HCT116 (cell line): ENCODE data around the gene PCK2. TPM values are rescaled to one million over a fixed set of nuclear protein-coding genes. Genes with fewer than 3 reads are reported as not detected.

Experiments used
- ATAC-seq: fragments of 200-7000 bp; cut with Tn5 transposase; 2 replicates; pipeline ENCODE4 v1.9.1; 2020; ENCODE audit warnings: mild to moderate bottlenecking, moderate library complexity
- BruUV-seq: library from RNA; stranded (reverse); fragments of 400-500 nt; replicated peaks from 2 replicates; lab custom pipeline; 2021; lab: Mats Ljungman, UMichigan
- CTCF ChIA-PET: fragments of 300-600 bp; sonication (Branson Sonifier 250); formaldehyde crosslinking; loops from one replicate; lab custom pipeline; 2021; ENCODE audit warnings: antibody characterized with exemption; lab: Charles Lee
- POLR2A ChIA-PET: fragments of 300-600, 350-600 bp; sonication (Branson Sonifier 250); formaldehyde crosslinking; loops from one replicate; lab custom pipeline; 2021; ENCODE audit warnings: antibody characterized with exemption; lab: Charles Lee
- RAD21 ChIA-PET, 2 experiments: fragments of 300-600 bp; sonication (Branson Sonifier 250); formaldehyde crosslinking; loops; one replicate each; lab custom pipeline; 2023; ENCODE audit warnings: low total read pairs in 2 of 2; ENCODE audit not compliant: uncharacterized antibody in 2 of 2, unreplicated experiment in 2 of 2, low non-redundant PET in 1 of 2; lab: Charles Lee
- DNase-seq: peaks from one replicate; pipeline ENCODE4 v3.0.0-alpha.2; 2010; ENCODE audit warnings: low read depth, low spot score
- H2AFZ ChIP-seq: fragments of 200-600 bp; shearing (Covaris generic), sonication (generic); 2 replicates; pipeline ENCODE4 v1.6.1; 2017; ENCODE audit warnings: low read depth, mixed run types, mixed read lengths, antibody characterized with exemption, low read length; ENCODE audit not compliant: poor library complexity, severe bottlenecking
- H3K27ac ChIP-seq: 2 replicates; pipeline ENCODE4 v1.5.1; 2012; ENCODE audit warnings: low read depth, low read length
- H3K27me3 ChIP-seq: fragments of 200-600 bp; sonication (generic); 2 replicates; pipeline ENCODE4 v1.6.1; 2016; ENCODE audit warnings: mixed run types, low read length, mixed read lengths; ENCODE audit not compliant: insufficient read depth
- H3K36me3 ChIP-seq, 2 experiments: fragments of 200-500 bp in 1 of 2; fragments of 200-600 bp in 1 of 2; sonication (Bioruptor generic) in 1 of 2; sonication (generic) in 1 of 2; 2 replicates each; pipeline versions ENCODE4 v1.5.1 to v1.6.1; 2014 to 2016; ENCODE audit warnings: low read length in 2 of 2, inconsistent platforms in 1 of 2, mixed read lengths in 1 of 2, mixed run types in 1 of 2; ENCODE audit not compliant: insufficient read depth in 2 of 2, control insufficient read depth in 1 of 2
- H3K4me1 ChIP-seq, 2 experiments: fragments of 200-600 bp in 1 of 2; sonication (generic) in 1 of 2; 2 replicates each; pipeline versions ENCODE4 v1.5.1 to v1.6.1; 2012 to 2017; ENCODE audit warnings: low read length in 2 of 2, inconsistent platforms in 1 of 2, mild to moderate bottlenecking in 1 of 2, mixed read lengths in 1 of 2, mixed run types in 1 of 2, moderate library complexity in 1 of 2; ENCODE audit not compliant: insufficient read depth in 2 of 2, control insufficient read depth in 1 of 2
- H3K4me2 ChIP-seq: fragments of 200-600 bp; sonication (generic); 2 replicates; pipeline ENCODE4 v1.6.1; 2017; ENCODE audit warnings: mixed run types, low read length, mixed read lengths
- H3K4me3 ChIP-seq, 2 experiments: fragments of 200-600 bp in 1 of 2; sonication (generic) in 1 of 2; replicated peaks in 1 of 2; 2 replicates each; pipeline ENCODE4 v1.5.1; 2011 to 2016; ENCODE audit warnings: low read length in 2 of 2, control low read depth in 1 of 2, low read depth in 1 of 2, mild to moderate bottlenecking in 1 of 2, mixed read lengths in 1 of 2, mixed run types in 1 of 2
- H3K79me2 ChIP-seq: fragments of 200-600 bp; sonication (generic); 2 replicates; pipeline ENCODE4 v1.6.1; 2017; ENCODE audit warnings: mild to moderate bottlenecking, mixed run types, low read length, moderate library complexity, mixed read lengths; ENCODE audit not compliant: insufficient read depth
- H3K9ac ChIP-seq: fragments of 200-600 bp; sonication (generic); 2 replicates; pipeline ENCODE4 v1.6.1; 2016; ENCODE audit warnings: low read length, mixed read lengths
- H3K9me2 ChIP-seq: fragments of 200-600 bp; sonication (generic), shearing (Covaris generic); 2 replicates; pipeline ENCODE4 v1.6.1; 2017; ENCODE audit warnings: mixed run types, mild to moderate bottlenecking, moderate library complexity; ENCODE audit not compliant: insufficient read depth
- H3K9me3 ChIP-seq, 2 experiments: fragments of 200-500 bp in 1 of 2; fragments of 200-600 bp in 1 of 2; sonication (Bioruptor generic) in 1 of 2; sonication (generic) in 1 of 2; 2 replicates each; pipeline ENCODE4 v1.6.1; 2014 to 2017; ENCODE audit warnings: low read length in 2 of 2, mixed read lengths in 2 of 2, inconsistent platforms in 1 of 2, low read depth in 1 of 2, mild to moderate bottlenecking in 1 of 2, mixed run types in 1 of 2, moderate library complexity in 1 of 2; ENCODE audit not compliant: control insufficient read depth in 1 of 2, insufficient read depth in 1 of 2
- H4K20me1 ChIP-seq: fragments of 200-600 bp; sonication (generic), shearing (Covaris generic); 2 replicates; pipeline ENCODE4 v1.6.1; 2017; ENCODE audit warnings: mixed run types, mild to moderate bottlenecking, moderate library complexity; ENCODE audit not compliant: insufficient read depth
- CBX3 ChIP-seq: IDR thresholded peaks from 2 replicates; pipeline ENCODE4 v1.6.1; 2012; ENCODE audit warnings: low read depth
- CEBPB ChIP-seq: IDR thresholded peaks from 2 replicates; pipeline ENCODE4 v1.6.1; 2012; ENCODE audit warnings: low read depth
- EGR1 ChIP-seq: IDR thresholded peaks from 2 replicates; pipeline ENCODE4 v1.6.1; 2012; ENCODE audit warnings: low read depth
- EZH2 ChIP-seq: fragments of 200-600 bp; sonication (generic); IDR thresholded peaks from 2 replicates; pipeline ENCODE4 v1.6.1; 2017; ENCODE audit warnings: antibody characterized with exemption, mixed run types
- EZH2phosphoT487 ChIP-seq: fragments of 200-600 bp; IDR thresholded peaks from 2 replicates; pipeline ENCODE4 v1.6.1; 2018; ENCODE audit warnings: antibody characterized with exemption, borderline replicate concordance
- POLR2A ChIP-seq: IDR thresholded peaks from 2 replicates; pipeline ENCODE4 v1.7.0; 2011; ENCODE audit warnings: borderline replicate concordance; ENCODE audit not compliant: insufficient read depth, insufficient read length; ENCODE audit errors: extremely low read depth
- RAD21 ChIP-seq: IDR thresholded peaks from 2 replicates; pipeline ENCODE4 v1.6.1; 2012; ENCODE audit warnings: low read depth, mild to moderate bottlenecking
- SIN3A ChIP-seq: IDR thresholded peaks from 2 replicates; pipeline ENCODE4 v1.6.1; 2012; ENCODE audit warnings: low read depth
- SP1 ChIP-seq: IDR thresholded peaks from 2 replicates; pipeline ENCODE4 v1.6.1; 2012; ENCODE audit warnings: low read depth
- SRF ChIP-seq: IDR thresholded peaks from 2 replicates; pipeline ENCODE4 v1.6.1; 2012; ENCODE audit warnings: low read depth
- YY1 ChIP-seq: IDR thresholded peaks from 2 replicates; pipeline ENCODE4 v1.6.1; 2011; ENCODE audit warnings: low read length, low read depth, moderate library complexity, mild to moderate bottlenecking; ENCODE audit not compliant: insufficient replicate concordance; ENCODE audit errors: extremely low read depth
- ZFX ChIP-seq: fragments of 450-650 bp; IDR thresholded peaks from 2 replicates; pipeline ENCODE4 v1.6.1; 2017
- intact Hi-C: fragments of 100-400 bp; cut with micrococcal nuclease; formaldehyde crosslinking; loops from 2 replicates; pipeline ENCODE4 v1.10.0; 2022
- total RNA-seq: library from RNA; stranded (reverse); gene quantifications from one replicate; pipeline ENCODE4 v1.2.1, GENCODE V29; 2021; ENCODE audit not compliant: unreplicated experiment
- TF ChIP-seq, protein P1 (sequence below), 3 experiments: fragments of 200-600 bp in 1 of 3; sonication (generic) in 1 of 3; IDR thresholded peaks in 2 of 3; conservative IDR thresholded peaks in 1 of 3; 2 replicates each; pipeline ENCODE4 v1.5.1; 2012 to 2017; ENCODE audit warnings: low read depth in 2 of 3, low read length in 2 of 3, antibody characterized with exemption in 1 of 3, borderline replicate concordance in 1 of 3, control low read depth in 1 of 3, mild to moderate bottlenecking in 1 of 3, mixed read lengths in 1 of 3, mixed run types in 1 of 3, moderate library complexity in 1 of 3; ENCODE audit not compliant: insufficient read depth in 1 of 3
- TF ChIP-seq, protein P2 (sequence below): IDR thresholded peaks from 2 replicates; pipeline ENCODE4 v1.6.1; 2012; ENCODE audit warnings: low read depth
- TF ChIP-seq, protein P3 (sequence below): IDR thresholded peaks from 2 replicates; pipeline ENCODE4 v1.6.1; 2012

PCK2 gene
- total RNA-seq, 1 experiment from 2014 or later: 94.1 TPM

DNA sequence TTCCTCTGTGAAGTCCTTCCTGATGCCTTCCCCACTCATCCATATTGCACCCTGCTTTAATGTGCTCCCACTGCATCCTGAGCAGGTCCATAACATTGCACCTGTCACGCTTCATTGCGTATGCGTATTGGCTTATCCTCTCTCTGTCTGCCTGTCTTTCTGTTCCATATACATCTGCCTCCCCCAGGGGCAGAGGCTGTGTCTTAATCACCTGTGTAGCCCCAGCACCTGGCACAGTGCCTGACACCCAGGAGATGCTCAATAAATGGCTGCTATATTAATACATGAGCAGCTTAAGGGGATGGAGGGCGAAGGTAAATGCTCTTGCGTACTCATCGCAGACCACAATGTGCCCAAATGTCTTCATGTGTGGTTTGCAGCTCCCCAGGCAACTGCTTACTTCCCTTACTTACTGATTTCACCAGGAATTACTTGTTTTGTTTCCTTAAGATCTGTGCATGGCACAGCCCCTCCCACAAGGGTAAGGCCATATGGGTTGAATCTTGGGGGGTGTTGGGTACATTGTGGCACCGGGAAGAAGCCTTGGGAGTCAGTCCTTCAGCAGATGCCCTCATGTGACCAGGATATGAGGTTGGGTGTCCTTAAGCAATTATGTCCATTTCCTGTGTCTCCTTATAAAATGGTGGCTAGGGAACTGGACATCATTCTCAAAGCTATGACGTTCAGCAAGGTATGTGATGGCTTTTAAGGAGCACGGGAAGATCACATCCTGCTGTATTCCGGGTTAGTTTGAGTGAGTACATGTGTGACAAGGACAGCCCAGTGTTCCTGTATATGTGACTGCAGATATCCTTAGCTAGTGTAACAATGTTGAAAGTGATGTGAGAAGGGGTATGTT, 23.6 kb upstream of the PCK2 start:
- RAD21 ChIA-PET: no interaction called here
- Histone ChIP-seq H4K20me1 (no peaks in the 10 kb centered on the region), H3K4me3 (no peak overlapping the region), H3K4me1 (no peaks in the 10 kb centered on the region; a peak in 1 of 4 replicates)
- DNase-seq: no peak
- TF ChIP-seq RAD21 (no peak), POLR2A (no peak), CEBPB (no peak), EGR1 (no peak), SRF (no peak), SP1 (no peak), EZH2phosphoT487 (no peak), CBX3 (no peak), EZH2 (no peak), ZFX (no peak), YY1 (no peak), SIN3A (no peak)
- TF ChIP-seq, protein P1, sequence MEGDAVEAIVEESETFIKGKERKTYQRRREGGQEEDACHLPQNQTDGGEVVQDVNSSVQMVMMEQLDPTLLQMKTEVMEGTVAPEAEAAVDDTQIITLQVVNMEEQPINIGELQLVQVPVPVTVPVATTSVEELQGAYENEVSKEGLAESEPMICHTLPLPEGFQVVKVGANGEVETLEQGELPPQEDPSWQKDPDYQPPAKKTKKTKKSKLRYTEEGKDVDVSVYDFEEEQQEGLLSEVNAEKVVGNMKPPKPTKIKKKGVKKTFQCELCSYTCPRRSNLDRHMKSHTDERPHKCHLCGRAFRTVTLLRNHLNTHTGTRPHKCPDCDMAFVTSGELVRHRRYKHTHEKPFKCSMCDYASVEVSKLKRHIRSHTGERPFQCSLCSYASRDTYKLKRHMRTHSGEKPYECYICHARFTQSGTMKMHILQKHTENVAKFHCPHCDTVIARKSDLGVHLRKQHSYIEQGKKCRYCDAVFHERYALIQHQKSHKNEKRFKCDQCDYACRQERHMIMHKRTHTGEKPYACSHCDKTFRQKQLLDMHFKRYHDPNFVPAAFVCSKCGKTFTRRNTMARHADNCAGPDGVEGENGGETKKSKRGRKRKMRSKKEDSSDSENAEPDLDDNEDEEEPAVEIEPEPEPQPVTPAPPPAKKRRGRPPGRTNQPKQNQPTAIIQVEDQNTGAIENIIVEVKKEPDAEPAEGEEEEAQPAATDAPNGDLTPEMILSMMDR (IDR thresholded peaks at IDR 0.05 in 2 of 3, conservative IDR thresholded peaks at IDR 0.05 in 1 of 3; ENCODE audit: borderline replicate concordance in 1 of 3, insufficient read depth in 1 of 3, low read depth in 2 of 3, low read length in 2 of 3): no peak
- TF ChIP-seq, protein P2, sequence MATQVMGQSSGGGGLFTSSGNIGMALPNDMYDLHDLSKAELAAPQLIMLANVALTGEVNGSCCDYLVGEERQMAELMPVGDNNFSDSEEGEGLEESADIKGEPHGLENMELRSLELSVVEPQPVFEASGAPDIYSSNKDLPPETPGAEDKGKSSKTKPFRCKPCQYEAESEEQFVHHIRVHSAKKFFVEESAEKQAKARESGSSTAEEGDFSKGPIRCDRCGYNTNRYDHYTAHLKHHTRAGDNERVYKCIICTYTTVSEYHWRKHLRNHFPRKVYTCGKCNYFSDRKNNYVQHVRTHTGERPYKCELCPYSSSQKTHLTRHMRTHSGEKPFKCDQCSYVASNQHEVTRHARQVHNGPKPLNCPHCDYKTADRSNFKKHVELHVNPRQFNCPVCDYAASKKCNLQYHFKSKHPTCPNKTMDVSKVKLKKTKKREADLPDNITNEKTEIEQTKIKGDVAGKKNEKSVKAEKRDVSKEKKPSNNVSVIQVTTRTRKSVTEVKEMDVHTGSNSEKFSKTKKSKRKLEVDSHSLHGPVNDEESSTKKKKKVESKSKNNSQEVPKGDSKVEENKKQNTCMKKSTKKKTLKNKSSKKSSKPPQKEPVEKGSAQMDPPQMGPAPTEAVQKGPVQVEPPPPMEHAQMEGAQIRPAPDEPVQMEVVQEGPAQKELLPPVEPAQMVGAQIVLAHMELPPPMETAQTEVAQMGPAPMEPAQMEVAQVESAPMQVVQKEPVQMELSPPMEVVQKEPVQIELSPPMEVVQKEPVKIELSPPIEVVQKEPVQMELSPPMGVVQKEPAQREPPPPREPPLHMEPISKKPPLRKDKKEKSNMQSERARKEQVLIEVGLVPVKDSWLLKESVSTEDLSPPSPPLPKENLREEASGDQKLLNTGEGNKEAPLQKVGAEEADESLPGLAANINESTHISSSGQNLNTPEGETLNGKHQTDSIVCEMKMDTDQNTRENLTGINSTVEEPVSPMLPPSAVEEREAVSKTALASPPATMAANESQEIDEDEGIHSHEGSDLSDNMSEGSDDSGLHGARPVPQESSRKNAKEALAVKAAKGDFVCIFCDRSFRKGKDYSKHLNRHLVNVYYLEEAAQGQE: no peak
- TF ChIP-seq, protein P3, sequence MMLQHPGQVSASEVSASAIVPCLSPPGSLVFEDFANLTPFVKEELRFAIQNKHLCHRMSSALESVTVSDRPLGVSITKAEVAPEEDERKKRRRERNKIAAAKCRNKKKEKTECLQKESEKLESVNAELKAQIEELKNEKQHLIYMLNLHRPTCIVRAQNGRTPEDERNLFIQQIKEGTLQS: no peak
- TF ChIP-seq, all 23 proteins: peak for 0
- Histone ChIP-seq H3K9ac (no peak overlapping the region), H3K4me2 (no peak overlapping the region), H3K79me2 (no peaks in the 10 kb centered on the region), H3K27ac (no peak overlapping the region), H2AFZ (no peak overlapping the region), H3K36me3 (no peaks in the 10 kb centered on the region), H3K9me2 (no peaks in the 10 kb centered on the region), H3K27me3 (peaks cover 7% of the 10 kb centered on the region; the same call in 1 of the 2 replicates), H3K9me3 (no peaks in the 10 kb centered on the region)
- intact Hi-C loops: no loop called here
- POLR2A ChIA-PET: no interaction called here
- no TSS peak for BruUV-seq
- ATAC-seq: no peak
- CTCF ChIA-PET: interaction anchor here (1.1 to 1.8 kb wide), 2 partner anchors 12 to 38 kb away, joined by 3 to 4 read pairs; no protein-coding TSS in a partner anchor
